ENCODE data around the gene CLECL1.

Gene CLECL1

GRCh38 chr12:9673404-9674225 is 59.3 kb downstream of the CLECL1 start:
- TF ChIP-seq EZH2 (optimal IDR thresholded peaks at IDR 0.05; ENCODE audit: low read depth, low read length) (no peak), CTCF (IDR thresholded peaks at IDR 0.05; ENCODE audit: low read length) (no peak), EZH2phosphoT487 (IDR thresholded peaks at IDR 0.05; ENCODE audit: low read length) (no peak)
- Histone ChIP-seq H3K4me2 (ENCODE audit: low read depth, low read length) (peak overlapping the region; percentile 25; the same call in 1 of the 2 replicates), H3F3A (ENCODE audit: insufficient read depth, low read length) (peaks cover 10% of the 10 kb centered on the region; the same call in 1 of the 2 replicates), H4K20me1 (ENCODE audit: insufficient read depth, low read length) (no peaks in the 10 kb centered on the region), H3K9me2 (replicated peaks; ENCODE audit: insufficient read depth, low read length) (no peaks in the 10 kb centered on the region), H3K4me3 (ENCODE audit: low read length) (no peak overlapping the region), H3K9me3 (replicated peaks; ENCODE audit: insufficient read depth, low read length) (no peaks in the 10 kb centered on the region), H3K9ac (ENCODE audit: low read length) (no peak overlapping the region), H3K4me1 (ENCODE audit: low read length) (peaks cover 18% of the 10 kb centered on the region), H3K27me3 (replicated peaks; ENCODE audit: insufficient read depth, low read length) (no peaks in the 10 kb centered on the region), H2AFZ (ENCODE audit: low read length) (no peak overlapping the region), H3K36me3 (replicated peaks; ENCODE audit: insufficient read depth, low read length) (no peaks in the 10 kb centered on the region), H3K27ac (ENCODE audit: low read length) (no peak overlapping the region; the same call in 1 of the 2 replicates), H3K79me2 (ENCODE audit: low read length) (no peaks in the 10 kb centered on the region)
- peak; percentile 56 for DNase-seq

Measured in MM.1S (cell line).